ENCODE measurements around the gene WNT9A.
"Not testable (repeated sequence)": the region's sequence is repeated elsewhere in the genome, so short reads cannot be mapped to it uniquely, and the experiment has no call there.

DNA sequence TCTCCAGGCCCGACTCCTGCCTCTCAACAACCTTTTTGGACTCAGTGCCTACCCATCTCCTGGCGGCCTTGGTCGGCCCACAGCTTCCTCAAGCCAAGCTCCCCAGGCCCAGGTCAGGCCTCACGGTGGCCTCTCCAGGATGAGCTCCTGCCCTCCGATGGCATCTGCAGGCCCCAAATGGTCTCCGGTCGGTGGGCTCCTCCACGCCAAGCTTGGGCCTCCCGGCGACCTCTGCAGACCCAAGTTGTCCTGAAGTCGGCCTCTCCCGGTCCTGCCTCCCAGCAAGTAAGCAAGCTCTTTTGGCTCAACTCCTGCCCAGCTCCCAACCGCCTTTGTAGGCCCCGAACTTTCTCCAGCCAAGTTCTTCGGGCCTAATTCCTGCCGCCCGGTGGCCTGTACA is 23.5 kb upstream of the WNT9A start:
- TF ChIP-seq EZH2 (optimal IDR thresholded peaks at IDR 0.05; ENCODE audit: low read depth, low read length); EZH2phosphoT487 (IDR thresholded peaks at IDR 0.05; ENCODE audit: low read length): not testable (repeated sequence)
- TF ChIP-seq, protein P1, sequence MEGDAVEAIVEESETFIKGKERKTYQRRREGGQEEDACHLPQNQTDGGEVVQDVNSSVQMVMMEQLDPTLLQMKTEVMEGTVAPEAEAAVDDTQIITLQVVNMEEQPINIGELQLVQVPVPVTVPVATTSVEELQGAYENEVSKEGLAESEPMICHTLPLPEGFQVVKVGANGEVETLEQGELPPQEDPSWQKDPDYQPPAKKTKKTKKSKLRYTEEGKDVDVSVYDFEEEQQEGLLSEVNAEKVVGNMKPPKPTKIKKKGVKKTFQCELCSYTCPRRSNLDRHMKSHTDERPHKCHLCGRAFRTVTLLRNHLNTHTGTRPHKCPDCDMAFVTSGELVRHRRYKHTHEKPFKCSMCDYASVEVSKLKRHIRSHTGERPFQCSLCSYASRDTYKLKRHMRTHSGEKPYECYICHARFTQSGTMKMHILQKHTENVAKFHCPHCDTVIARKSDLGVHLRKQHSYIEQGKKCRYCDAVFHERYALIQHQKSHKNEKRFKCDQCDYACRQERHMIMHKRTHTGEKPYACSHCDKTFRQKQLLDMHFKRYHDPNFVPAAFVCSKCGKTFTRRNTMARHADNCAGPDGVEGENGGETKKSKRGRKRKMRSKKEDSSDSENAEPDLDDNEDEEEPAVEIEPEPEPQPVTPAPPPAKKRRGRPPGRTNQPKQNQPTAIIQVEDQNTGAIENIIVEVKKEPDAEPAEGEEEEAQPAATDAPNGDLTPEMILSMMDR (IDR thresholded peaks at IDR 0.05; ENCODE audit: low read length): not testable (repeated sequence)
